Measurements from ENCODE around the gene CMAS.
"Not testable (repeated sequence)": the region's sequence is repeated elsewhere in the genome, so short reads cannot be mapped to it uniquely, and the experiment has no call there.

CMAS gene

DNA sequence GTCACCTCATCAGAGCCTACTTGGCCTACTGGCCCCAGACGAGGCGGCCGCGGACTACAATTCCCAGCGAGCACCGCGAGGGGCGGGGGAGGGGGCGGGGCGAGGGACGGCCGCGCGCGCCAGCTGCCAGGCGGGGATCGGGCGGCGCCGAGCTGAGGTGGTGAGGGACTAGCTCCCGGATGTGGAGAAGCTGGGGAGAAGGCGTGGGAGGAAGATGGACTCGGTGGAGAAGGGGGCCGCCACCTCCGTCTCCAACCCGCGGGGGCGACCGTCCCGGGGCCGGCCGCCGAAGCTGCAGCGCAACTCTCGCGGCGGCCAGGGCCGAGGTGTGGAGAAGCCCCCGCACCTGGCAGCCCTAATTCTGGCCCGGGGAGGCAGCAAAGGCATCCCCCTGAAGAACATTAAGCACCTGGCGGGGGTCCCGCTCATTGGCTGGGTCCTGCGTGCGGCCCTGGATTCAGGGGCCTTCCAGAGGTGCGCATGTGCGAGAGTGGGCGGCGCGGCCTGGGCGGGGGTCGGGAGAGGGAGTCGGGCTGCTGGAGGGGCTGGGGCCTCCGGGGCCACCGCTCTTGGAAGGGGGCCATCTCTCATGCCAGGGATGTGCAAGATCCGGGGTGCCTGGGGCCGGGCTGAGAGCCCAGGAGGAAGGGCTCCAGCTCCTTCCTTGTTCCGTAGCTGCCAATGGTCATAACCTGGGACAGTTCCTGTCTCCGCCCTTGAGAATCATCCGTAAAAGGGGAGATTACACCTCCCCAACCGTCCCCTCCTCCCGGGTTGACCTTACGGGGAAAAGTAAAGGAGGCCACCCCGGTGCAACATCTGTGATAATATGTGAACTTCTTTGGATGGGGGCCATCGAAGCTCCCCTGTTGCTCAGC is at the start of gene CMAS:
Gene CMAS (plus strand): TSS at position 129 of the 878 bp plus-strand sequence. CDS start 86 bp downstream, at position 215.
- peak; percentile 73 to 80 for DNase-seq

DNA sequence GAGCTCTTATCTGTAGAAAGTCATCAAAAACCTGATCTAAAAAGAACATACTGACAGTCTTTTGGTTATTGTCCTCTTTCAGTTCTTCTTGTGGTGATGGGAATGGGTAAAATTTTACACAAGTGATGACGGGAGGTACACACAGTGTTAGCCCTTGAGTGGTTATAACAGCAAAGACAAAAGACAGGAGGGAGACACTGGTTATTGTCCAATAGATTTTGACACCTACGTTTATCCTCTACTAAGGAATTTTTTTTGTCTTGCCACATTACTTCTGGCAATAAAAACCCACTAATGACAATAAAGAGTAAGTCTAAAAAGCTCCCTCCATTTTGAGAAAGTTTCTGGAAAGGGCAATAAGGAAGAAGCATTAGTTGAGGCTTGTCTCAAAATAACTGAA is 47.7 kb upstream of the CMAS start:
- DNase-seq = no peak

DNA sequence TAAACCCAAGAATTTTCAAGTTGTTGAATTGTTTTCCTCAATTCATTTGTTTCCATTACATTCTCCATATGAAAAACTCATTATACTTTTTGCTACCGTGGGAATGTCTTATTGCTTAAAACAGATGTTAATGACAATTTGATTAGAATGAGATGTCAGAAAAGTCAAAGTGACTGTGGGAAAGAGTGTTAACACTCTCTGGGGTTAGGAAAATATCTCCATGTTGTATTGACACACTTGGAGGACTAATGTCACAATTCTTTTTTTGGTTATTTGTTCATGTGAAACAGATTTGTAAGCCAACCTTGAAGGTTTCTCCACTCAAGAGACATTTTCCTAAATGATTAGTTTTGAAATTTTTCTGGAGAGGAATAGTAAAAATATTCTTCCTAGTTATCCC is 47.2 kb upstream of the CMAS start:
- no peak for DNase-seq

DNA sequence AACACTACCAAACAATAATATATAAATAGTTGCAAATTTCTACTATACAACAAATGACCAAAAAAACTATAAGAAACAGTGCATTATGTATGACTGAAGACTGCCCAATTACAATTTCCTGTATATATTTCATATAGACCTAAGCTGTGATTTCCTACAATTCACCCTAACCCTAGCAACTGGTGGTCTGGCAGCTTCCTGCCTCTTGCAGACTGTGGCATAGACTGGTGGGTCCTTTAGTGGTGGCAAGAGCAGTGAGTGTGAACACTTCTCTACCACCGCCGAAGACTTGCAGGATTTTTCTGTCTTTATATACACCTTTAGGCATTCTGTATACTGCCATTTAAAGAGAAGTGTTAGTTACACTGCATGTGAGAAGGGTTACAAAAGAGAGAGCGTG is 43.6 kb upstream of the CMAS start:
- no peak for DNase-seq

DNA sequence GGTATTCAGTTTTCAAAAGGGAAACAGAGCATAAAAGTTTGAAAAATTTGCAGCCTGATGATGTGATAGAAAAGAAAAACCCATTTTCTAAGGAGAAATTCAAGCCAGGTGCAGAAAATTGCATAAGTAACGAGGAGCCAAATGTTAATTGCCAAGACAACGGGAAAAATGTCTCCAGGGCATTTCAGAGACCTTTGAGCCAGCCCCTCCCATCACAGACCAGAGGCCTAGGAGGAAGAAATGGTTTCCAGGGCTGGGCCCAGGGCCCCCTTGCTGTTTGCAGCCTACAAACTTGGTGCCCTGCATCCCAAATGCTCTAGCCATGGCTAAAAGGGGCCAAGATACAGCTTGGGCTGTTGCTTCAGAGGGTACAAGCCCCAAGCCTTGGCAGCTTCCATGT is 38.2 kb upstream of the CMAS start:
- not testable (repeated sequence) for DNase-seq

DNA sequence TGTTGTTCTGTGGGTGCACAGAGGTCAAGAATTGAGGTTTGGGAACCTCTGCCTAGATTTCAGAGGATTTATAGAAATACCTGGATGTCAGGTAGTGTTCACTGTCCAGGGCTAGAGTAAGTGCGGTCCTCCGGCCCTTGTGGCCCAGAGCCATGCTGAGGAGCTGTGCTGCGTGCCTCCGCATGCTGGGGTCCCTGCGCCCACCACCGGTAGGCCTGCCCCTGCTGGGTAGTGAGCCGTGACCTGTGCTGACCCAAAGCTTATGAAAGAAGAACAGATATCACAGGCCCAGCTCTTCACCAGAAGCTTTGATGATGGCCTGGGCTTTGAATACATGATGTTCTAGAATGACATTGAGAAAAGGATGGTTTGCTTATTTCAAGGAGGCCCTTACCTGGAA is 37.8 kb upstream of the CMAS start:
- no peak for DNase-seq

DNA sequence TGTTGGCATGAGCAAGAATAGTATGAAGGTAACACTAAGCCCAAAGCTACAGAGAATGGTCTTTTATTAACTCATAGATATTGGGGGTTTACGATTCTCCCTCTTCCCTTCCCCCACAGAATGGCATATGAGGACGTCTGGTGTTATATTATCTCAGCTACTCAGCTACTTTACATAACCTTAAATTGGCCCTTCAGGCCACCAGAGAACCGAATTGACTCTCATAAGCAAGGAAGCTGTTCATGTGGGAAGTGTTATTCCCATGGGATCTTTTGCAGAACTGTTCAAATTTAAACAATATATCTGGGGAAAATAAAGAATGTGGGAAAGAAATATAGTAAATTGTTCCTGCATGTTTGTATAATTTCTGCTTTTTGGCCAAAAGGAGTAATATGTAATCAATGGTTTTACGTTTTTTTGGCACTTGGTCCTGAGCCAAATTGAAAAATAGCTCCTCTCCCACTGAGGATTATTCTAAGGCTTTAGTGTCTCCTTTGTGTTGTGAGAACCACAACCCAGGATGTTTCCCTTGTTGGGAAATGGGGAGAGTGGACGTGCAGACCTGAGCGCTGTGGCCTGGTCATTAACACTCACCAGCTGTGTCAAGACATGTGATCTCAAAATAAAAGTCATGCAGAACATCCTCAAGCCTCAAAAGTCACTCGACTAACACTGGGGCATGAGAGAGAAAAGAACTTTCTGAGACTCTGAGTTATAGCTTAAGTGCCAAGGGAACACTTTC is 31.8 kb upstream of the CMAS start:
- DNase-seq = no peak

DNA sequence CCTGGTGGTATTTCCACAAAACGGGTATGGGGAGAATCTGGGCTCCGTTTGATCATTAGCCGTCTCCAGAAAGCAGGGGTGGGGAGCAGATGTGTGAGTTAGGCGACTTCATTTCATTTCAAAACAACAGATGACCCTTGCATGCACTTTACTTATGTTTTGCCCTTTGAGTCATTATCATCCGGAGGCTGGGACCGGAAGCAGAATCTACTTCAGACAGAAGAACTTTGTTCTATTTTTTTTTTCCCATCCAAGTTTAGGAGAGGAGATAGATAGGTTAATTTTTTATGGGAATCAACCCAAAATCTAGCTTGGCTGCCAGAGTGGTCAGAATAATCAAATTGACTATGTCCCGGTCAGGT is 31.3 kb upstream of the CMAS start:
- no peak for DNase-seq

DNA sequence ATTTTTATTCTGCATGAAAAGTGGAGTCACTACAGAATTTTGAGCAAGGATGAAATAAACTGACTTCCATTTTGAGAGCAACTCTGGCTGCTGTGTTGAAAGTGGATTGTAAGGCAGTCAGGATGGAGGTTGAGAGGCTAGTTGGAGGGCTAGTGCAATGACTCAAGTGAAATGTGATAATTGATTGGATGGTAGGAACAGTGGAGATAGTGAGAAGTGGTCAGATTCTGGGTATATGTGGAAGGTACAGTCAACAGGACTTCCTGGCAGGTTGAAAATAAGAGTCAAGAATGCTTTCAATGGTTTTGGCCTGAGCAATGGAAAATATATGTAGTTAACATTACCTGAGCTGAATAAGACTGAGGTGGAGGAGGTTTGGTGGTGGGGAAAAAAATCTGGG is 29.0 kb upstream of the CMAS start:
- no peak for DNase-seq

DNA sequence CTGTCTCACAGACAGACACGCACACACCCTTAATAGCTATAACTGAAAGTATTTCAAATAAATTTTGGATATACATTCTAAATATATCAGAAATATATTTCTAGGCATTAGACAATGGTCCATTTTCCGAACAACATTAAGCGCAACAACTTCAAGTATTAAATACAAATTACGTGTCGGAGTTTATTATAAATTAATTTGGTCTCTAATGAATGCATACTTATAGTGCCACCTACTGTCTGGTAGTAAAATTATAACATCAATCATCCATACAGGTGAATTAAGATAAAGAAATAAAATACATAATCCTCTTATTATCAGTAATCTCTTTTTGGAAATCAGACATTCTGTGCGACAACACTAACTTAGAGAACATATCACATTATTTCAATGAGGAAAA is 27.2 kb upstream of the CMAS start:
- peak in 1 of 2 donors; percentile 7 for DNase-seq

DNA sequence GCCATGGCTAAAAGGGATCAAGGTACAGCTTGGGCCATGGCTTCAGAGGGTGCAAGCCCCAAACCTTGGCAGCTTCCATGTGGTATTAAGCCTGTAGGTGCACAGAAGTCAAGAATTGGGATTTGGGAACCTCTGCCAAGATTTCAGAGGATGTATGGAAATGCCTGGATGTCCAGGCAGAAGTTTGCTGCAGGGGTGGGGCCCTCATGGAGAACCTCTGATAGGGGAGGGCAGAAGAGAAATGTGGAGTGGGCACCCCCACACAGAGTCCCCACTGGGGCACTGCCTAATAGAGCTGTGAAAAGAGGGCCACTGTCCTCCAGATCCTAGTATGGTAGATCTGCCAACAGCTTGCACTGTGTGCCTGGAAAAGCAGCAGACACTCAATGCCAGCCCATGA is 22.5 kb upstream of the CMAS start:
- not testable (repeated sequence) for DNase-seq

DNA sequence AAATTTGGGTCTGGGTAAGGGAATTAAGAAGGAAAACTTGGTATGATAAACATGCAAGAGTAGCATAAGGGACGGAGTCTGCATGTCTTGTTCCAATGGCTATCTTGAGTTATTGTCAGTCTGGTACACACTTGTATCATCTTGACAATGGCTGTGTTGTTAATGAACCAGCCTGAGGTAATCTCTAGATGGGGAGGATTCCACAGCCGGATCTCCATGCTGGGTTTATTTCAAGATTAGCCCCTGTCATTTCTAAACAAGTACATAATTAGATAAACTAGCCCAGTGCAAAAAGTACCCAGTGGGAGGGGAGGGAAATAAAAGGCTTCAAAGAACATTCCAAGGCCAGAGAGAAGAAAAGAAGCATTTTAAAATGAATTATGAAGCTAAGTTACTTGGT is 16.5 kb upstream of the CMAS start:
- no peak for DNase-seq

DNA sequence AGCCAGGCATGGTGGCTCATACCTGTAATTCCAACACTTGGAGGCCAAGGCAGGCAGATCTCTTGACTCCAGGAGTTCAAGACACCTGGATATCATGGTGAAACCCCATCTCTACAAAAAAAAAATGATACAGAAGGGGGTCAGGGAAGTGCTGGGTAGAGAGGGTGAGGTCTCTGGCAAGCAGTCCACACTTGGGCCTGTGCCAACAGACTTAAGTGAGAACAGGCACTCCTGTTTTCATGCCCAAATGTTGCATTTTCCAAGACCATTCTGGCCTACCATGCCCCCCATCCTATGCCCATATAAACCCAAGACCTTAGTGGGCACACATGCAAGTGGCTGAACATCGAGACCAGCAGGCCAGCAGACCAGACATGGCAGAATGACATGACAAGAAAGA is 16.0 kb upstream of the CMAS start:
- DNase-seq = no peak

DNA sequence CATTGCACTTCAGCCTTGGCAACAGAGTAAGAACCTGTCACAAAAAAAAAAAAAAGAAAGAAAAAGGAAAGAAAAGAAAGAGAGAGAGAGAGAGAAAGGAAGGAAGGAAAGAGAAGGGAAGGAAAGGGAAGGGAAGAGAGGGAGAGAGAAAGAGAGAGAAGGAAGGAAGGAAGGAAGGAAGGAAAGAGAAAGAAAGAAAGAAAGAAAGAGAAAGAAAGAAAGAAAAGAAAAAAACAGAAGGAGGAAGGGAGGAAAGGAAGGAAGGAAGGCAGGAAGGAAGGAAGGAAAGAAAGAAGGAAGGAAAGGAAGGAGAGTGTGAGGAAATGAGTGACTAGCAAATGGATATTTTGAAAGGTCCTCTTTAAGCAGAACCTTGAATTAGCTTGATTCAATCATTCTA is 13.3 kb upstream of the CMAS start:
- no peak for DNase-seq

DNA sequence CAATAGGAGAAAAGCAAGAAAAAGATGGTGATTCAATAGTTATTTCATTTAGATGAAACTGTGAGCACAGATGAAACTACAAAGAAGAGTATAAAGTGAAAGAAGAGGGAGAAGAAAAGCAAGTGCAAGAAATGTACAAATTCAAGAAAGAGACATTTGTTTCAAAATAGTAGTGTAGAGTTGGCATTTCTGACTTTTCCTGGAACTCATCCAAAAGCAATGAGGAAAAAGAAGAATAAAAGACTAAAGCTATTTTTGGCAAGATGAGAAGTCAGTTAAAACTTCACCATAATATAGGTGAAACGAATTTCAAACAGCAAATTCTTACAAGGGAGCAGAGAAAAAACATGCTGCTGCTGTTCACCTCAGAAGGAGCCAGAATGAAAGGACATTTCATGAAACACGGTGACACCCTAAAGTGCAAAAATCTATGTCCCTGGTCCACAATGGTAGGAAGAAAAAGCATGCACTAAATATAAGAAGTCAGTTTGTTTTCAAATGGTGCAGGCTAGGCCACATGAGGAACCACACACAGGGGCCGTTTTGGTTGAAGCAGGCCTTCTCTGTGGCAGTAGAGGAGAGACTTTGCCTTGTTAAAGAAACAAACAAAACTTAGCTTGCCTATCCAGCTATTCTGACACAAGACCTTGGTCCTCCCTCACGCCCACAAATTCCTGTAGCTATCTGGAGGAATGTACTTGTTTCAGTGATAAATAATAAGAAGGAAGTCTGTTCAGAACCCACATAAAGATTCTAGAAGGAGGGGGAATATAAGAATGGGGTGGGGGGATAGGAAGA is 11.1 kb upstream of the CMAS start:
- DNase-seq = no peak

DNA sequence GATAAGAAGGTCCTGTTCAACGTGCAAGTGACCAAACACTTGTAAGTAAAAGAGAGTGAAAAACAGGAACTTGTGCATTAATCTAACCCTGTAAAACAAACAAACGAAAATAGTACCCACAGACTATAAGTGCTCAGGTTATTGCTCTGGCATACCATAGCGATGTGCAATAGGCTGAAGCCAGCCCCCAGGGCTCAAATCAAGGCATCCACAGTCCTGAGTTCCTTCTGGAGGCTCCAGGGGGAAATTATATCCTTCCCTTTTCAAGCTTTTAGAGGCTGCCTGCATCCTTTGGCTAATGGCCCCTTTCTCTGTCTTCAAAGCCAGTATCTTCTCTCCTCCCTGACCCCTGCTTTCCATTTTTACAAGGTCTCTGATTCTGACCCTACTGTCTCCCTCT is 8.1 kb upstream of the CMAS start:
- DNase-seq = no peak

DNA sequence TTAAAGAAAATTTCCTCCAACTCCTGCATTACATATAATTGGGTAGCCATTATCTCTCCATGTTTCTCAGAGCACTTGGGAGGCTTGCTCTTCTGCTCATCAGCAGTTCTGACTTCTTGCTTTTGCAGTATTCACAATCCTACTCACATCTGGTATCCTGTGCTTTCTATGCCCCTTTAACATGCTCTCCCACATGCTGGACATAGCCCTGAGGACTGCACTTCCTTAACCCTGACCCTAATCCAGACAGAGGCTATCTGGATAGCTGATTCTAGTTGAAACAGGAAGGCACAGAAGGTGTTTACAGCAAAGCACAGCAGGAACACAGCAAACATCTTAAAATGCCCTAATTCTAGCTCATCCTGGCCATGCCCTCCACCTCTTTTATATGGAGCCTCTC is 7.3 kb upstream of the CMAS start:
- DNase-seq = no peak

DNA sequence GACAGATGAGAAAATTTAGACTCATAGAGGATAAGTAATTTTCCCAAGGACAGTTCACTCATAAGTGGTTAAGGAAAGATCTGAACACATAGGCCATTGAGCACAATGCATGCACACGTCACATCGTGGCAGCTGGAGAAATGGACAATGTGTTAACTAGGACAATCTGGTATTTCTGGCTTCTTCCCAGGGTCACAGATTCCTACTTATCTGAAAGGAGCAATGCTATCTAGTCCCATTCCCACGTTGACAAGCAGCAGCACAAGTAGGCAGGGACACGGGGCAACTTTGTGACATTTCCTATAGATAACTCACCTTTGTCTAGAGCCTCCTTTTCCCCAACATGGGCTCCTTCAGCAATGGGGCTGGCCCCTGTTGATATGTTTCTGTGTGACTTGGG is 6.7 kb upstream of the CMAS start:
- no peak for DNase-seq

DNA sequence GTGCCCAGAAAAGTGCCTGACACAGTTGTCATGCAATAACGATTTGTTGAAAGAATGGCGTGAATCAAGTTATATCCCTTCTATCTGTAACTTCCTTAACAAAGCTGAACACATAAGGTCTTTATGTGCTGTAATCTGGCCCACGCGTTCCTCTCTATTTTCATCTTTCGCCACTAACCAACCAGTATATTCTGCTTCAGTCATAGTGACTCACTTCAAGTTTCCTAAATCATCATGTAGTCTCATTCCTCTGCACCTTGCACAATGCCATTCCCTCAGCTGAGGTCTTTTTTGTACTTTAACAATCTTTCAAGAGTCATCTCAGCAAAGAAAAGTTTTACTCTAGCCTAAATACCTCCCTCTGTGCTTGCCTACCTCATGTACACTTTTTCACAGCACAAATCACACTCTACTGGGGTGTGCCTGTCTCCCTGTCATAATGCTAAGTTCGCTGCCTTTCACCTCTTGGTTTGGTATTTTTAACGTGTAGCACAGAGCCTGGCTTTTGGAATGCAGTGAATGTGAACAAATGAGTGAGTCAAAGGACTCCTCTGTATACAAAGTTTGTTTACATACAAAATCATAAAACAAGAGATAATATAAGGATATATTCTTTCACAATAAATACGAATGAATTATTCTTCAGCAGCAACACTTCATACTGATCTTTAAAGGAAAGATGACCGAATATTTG is 2.9 kb upstream of the CMAS start:
- peak in 1 of 2 donors; percentile 1 for DNase-seq

DNA sequence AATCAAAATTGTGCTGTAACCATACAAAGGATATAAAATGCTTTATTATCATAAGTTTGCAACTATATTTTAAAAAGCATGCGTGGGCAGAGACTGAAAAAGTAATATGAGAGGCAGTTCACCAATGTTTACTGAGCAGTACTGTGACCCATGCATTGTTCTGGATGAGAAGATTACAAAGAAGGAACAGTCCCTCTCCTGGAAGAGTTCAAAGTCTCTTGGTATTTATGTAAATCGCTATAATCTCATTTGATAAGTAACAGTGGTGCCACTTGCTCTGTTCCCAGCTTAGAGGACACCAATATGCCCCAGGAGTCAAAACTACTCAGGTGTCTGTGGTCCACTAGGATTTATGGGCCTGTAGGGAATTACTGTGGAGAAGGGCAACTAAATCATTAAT is 2.1 kb upstream of the CMAS start:
- DNase-seq = no peak

DNA sequence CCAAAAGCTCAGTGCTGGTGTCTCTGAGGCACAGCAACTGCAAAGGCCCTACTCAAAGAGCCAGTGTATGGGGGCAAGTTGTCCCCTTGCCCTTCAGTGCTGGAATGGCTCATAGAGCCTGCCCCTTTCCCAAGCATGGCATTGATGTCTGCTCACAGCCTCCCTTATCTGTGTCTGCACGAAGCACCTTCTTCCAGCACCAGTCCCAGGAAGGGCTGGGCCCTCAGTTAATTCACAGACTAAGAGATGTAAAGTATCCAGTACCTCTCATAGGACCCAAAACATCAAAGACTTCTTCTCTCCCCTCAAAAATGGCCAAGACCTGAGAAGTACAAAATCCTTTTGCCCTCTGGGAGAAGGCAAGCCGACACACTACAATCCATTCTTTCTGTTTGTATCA is 1.6 kb upstream of the CMAS start:
- DNase-seq = no peak

DNA sequence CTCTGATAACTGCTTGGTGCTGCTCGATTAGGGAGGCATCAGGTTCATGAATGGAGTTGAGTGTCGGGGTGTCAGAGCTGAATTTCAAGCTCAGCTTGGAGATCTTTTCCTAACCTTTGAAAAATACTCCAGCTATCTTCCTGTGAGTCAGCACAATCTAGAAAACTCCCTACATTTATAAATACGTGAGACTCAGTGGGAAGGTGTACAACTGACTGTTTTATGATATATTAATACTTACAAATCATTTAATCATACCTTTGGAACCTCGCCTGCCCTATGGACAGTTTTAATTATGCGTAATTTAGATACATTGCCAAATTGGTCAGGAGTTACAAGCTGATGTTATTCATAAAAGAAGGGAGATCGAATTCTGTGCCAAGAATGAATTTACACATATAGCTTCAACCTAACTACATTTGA is 961 bp downstream of the CMAS start:
- no peak for DNase-seq

DNA sequence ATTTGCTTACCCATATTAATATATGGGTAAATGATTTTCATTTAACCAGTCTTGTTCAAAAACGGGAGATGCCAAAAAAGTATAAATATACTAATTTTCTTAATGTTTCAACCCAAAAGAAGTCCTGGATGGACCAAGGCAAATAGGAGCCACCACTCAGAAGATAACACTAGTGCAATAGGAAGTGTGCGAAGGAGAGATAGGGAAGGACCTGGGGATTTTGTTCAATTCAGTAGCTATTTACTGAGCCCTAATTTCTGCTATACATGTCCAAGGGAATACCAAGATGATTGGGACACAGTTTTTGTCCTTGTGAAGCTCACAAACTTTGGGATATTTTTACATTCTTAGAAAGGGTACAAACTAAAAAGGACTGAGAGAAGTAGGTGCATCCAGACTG is 1.5 kb downstream of the CMAS start:
- DNase-seq = no peak

All from CD4-positive, alpha-beta T cell treated with Interleukin-1 beta for 1 hour (primary cell).